MM.1S (cell line): Measurements from ENCODE around the gene NF2.

Experiments
- CTCF ChIP-seq: fragments of 300-600 bp; sonication (generic); IDR thresholded peaks from 2 replicates; pipeline ENCODE4 v1.5.1; 2016; ENCODE audit warnings: antibody characterized with exemption, low read length, mixed read lengths
- EZH2 ChIP-seq: fragments of 300-600 bp; sonication (generic); optimal IDR thresholded peaks from 2 replicates; pipeline ENCODE3; 2017; ENCODE audit warnings: low read depth, mild to moderate bottlenecking, antibody characterized with exemption, low read length, mixed read lengths

DNA sequence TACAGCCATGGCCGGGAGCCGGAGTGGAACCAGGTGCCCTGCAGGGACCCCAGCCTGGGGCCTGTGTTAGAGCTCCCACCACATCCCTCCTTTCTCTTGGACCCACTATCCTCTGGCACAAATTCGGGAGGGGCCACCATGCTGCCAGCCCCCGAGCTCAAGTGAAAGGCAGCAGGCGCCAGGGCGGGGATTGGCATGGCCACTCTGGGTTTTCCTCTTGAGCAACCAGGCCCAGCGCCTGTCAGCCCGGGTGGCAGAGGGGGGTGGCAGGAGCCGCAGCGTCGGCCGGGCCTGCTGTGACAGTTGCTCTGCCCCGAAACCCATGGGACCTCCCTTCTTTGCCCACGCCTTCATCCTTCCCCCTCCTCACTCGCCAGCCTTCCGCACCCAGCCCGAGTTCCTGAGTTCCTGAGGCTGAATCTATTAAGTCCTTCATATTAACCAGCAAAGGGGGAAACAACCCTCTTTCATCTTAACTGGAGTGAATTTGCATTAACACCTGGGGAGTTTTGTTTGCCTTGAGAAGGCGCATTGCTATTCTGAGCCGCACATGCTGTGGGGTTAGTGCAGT is 99.6 kb downstream of the NF2 start:
- no peak for TF ChIP-seq CTCF
- TF ChIP-seq EZH2 = no peak
